Measurements from ENCODE around the gene CNDP1.

CNDP1 gene

GRCh38 chr18:74587441-74587840, 53.1 kb downstream of the CNDP1 start:
- no peak for DNase-seq (ENCODE audit: low read depth)

- no peak for DNase-seq (ENCODE audit: low read depth)
Measured at GRCh38 chr18:74589021-74589420, 54.7 kb downstream of the CNDP1 start.

GRCh38 chr18:74589811-74590210, 55.5 kb downstream of the CNDP1 start:
- DNase-seq (ENCODE audit: low read depth), result no peak

GRCh38 chr18:74590671-74591070, 56.4 kb downstream of the CNDP1 start:
- no peak for DNase-seq (ENCODE audit: low read depth)

GRCh38 chr18:74595431-74595830, 61.1 kb downstream of the CNDP1 start:
- no peak for DNase-seq (ENCODE audit: low read depth)

GRCh38 chr18:74597034-74597661, 62.8 kb downstream of the CNDP1 start:
- DNase-seq (ENCODE audit: low read depth), result peak; percentile 46

GRCh38 chr18:74597662-74598349, 63.5 kb downstream of the CNDP1 start, which contains the start of gene ZNF407:
Gene ZNF407, plus strand, starts transcription at chr18:74597870. Its CDS starts 33,150 bp downstream, at chr18:74631020.
- DNase-seq (ENCODE audit: low read depth), result peak; percentile 77

- peak; percentile 50 for DNase-seq (ENCODE audit: low read depth)
Measured at GRCh38 chr18:74598350-74599001, 64.2 kb downstream of the CNDP1 start.

- no peak for DNase-seq (ENCODE audit: low read depth)
Measured at GRCh38 chr18:74604361-74604760, 70.1 kb downstream of the CNDP1 start.

GRCh38 chr18:74604774-74605173, 70.5 kb downstream of the CNDP1 start:
- no peak for DNase-seq (ENCODE audit: low read depth)

GRCh38 chr18:74608681-74609080, 74.4 kb downstream of the CNDP1 start:
- DNase-seq (ENCODE audit: low read depth), result no peak

- no peak for DNase-seq (ENCODE audit: low read depth)
Measured at GRCh38 chr18:74609535-74609934, 75.2 kb downstream of the CNDP1 start.

GRCh38 chr18:74610051-74610615, 75.8 kb downstream of the CNDP1 start:
- no peak for DNase-seq (ENCODE audit: low read depth)

GRCh38 chr18:74610860-74611259, 76.6 kb downstream of the CNDP1 start:
- DNase-seq (ENCODE audit: low read depth), result no peak

- DNase-seq (ENCODE audit: low read depth), result no peak
Measured at GRCh38 chr18:74611765-74612164, 77.5 kb downstream of the CNDP1 start.

GRCh38 chr18:74613381-74613780, 79.1 kb downstream of the CNDP1 start:
- DNase-seq (ENCODE audit: low read depth), result no peak

- no peak for DNase-seq (ENCODE audit: low read depth)
Measured at GRCh38 chr18:74616494-74616893, 82.2 kb downstream of the CNDP1 start.

GRCh38 chr18:74617486-74617885, 83.2 kb downstream of the CNDP1 start:
- DNase-seq (ENCODE audit: low read depth), result no peak

GRCh38 chr18:74622072-74622471, 87.8 kb downstream of the CNDP1 start:
- no peak for DNase-seq (ENCODE audit: low read depth)

- DNase-seq (ENCODE audit: low read depth), result no peak
Measured at GRCh38 chr18:74623047-74623816, 88.9 kb downstream of the CNDP1 start.

GRCh38 chr18:74624466-74624865, 90.2 kb downstream of the CNDP1 start:
- no peak for DNase-seq (ENCODE audit: low read depth)

GRCh38 chr18:74625157-74625556, 90.9 kb downstream of the CNDP1 start:
- DNase-seq (ENCODE audit: low read depth), result no peak

All from stimulated activated CD8-positive, alpha-beta memory T cell treated with anti-CD3 and anti-CD28 coated beads, Interleukin-15, amount 100 ng/mL, for 24 hours (primary cell).